OCI-LY7 (cell line): ENCODE measurements around the gene FOXN3. TPM values are rescaled to one million over a fixed set of nuclear protein-coding genes. Genes with fewer than 3 reads are reported as not detected.

Source experiments
- BruUV-seq: library from RNA; stranded (reverse); fragments of 400-500 nt; replicated peaks from 2 replicates; lab custom pipeline; 2021; lab: Mats Ljungman, UMichigan
- CTCF ChIA-PET: fragments of 300-600 bp; sonication (Branson Sonifier 250); formaldehyde crosslinking; loops from one replicate; lab custom pipeline; 2022; ENCODE audit warnings: antibody characterized with exemption; ENCODE audit not compliant: unreplicated experiment; lab: Charles Lee
- POLR2A ChIA-PET: fragments of 300-600 bp; sonication (Branson Sonifier 250); formaldehyde crosslinking; loops from one replicate; lab custom pipeline; 2022; ENCODE audit warnings: antibody characterized with exemption; lab: Charles Lee
- DNase-seq: peaks from one replicate; pipeline ENCODE4 v3.0.0-alpha.2; 2015; ENCODE audit warnings: low spot score
- H2AFZ ChIP-seq: fragments of 200-600 bp; sonication (generic), shearing (Covaris generic); 2 replicates; pipeline ENCODE4 v1.6.1; 2014; ENCODE audit warnings: mild to moderate bottlenecking, antibody characterized with exemption, low read length, moderate library complexity
- H3K27ac ChIP-seq: fragments of 200-600 bp; sonication (generic); 2 replicates; pipeline ENCODE4 v1.5.1; 2014; ENCODE audit warnings: mixed run types, low read depth, mild to moderate bottlenecking, moderate library complexity, low read length, inconsistent platforms; ENCODE audit not compliant: poor library complexity, severe bottlenecking
- H3K36me3 ChIP-seq: fragments of 200-600 bp; sonication (generic); 2 replicates; pipeline ENCODE4 v1.6.1; 2014; ENCODE audit warnings: mild to moderate bottlenecking, antibody characterized with exemption, low read length, moderate library complexity, mixed read lengths; ENCODE audit not compliant: insufficient read depth
- H3K4me1 ChIP-seq: fragments of 200-600 bp; sonication (generic); 2 replicates; pipeline ENCODE4 v1.5.1; 2014; ENCODE audit warnings: mild to moderate bottlenecking, low read length; ENCODE audit not compliant: insufficient read depth, poor library complexity, severe bottlenecking
- H3K4me2 ChIP-seq: fragments of 200-600 bp; sonication (generic); 2 replicates; pipeline ENCODE4 v1.6.1; 2014; ENCODE audit warnings: mild to moderate bottlenecking, low read length
- H3K4me3 ChIP-seq: fragments of 200-600 bp; sonication (generic); 2 replicates; pipeline ENCODE4 v1.5.1; 2014; ENCODE audit warnings: mild to moderate bottlenecking, low read depth, low read length; ENCODE audit not compliant: poor library complexity, severe bottlenecking
- H3K79me2 ChIP-seq: fragments of 200-600 bp; sonication (generic); 2 replicates; pipeline ENCODE4 v1.6.1; 2016; ENCODE audit warnings: low read depth, mild to moderate bottlenecking, low read length, moderate library complexity, mixed read lengths; ENCODE audit not compliant: insufficient read depth
- H3K9me2 ChIP-seq: fragments of 200-600 bp; sonication (generic); 2 replicates; pipeline ENCODE4 v1.6.1; 2016; ENCODE audit warnings: mild to moderate bottlenecking, low read length, mixed read lengths; ENCODE audit not compliant: insufficient read depth
- H3K9me3 ChIP-seq: fragments of 200-600 bp; sonication (generic); 2 replicates; pipeline ENCODE4 v1.6.1; 2014; ENCODE audit warnings: mild to moderate bottlenecking, mixed run types, low read length, mixed read lengths
- H4K20me1 ChIP-seq: fragments of 200-600 bp; sonication (generic); 2 replicates; pipeline ENCODE4 v1.6.1; 2014; ENCODE audit warnings: mild to moderate bottlenecking, antibody characterized with exemption, low read length, moderate library complexity, mixed read lengths; ENCODE audit not compliant: insufficient read depth
- CTCF ChIP-seq: fragments of 200-600 bp; sonication (generic); conservative IDR thresholded peaks from 2 replicates; pipeline ENCODE4 v1.5.1; 2014; ENCODE audit warnings: mild to moderate bottlenecking, antibody characterized with exemption, low read length, moderate library complexity, mixed read lengths
- EZH2phosphoT487 ChIP-seq: fragments of 200-600 bp; sonication (generic); IDR thresholded peaks from 2 replicates; pipeline ENCODE4 v1.6.1; 2018; ENCODE audit warnings: low read depth, borderline replicate concordance, mild to moderate bottlenecking, mixed run types, antibody characterized with exemption, low read length, moderate library complexity, mixed read lengths
- intact Hi-C: fragments of 100-400 bp; cut with micrococcal nuclease; formaldehyde crosslinking; loops from one replicate; pipeline ENCODE4 v1.10.0; 2022; ENCODE audit not compliant: unreplicated experiment
- total RNA-seq, 2 experiments: library from RNA; depleted of rRNA in 1 of 2; stranded (reverse); fragments of >200 nt in 1 of 2; shearing (Covaris generic) in 1 of 2; gene quantifications; 2 replicates each; pipeline ENCODE4 v1.2.3, GENCODE V29; 2014 to 2022

FOXN3 gene
- total RNA-seq, 2 experiments from 2014 or later, result 77.7 to 102 TPM

GRCh38 chr14:89407856-89408255 is 9.2 kb downstream of the FOXN3 start:
- Histone ChIP-seq H3K4me1 (peaks cover 59% of the 10 kb centered on the region), H3K36me3 (peaks cover 84% of the 10 kb centered on the region), H3K4me2 (peak overlapping the region; percentile 31; the same call in 1 of the 2 replicates), H4K20me1 (no peaks in the 10 kb centered on the region), H3K9me2 (no peaks in the 10 kb centered on the region), H2AFZ (no peak overlapping the region), H3K9me3 (no peaks in the 10 kb centered on the region), H3K4me3 (no peak overlapping the region), H3K27ac (no peak overlapping the region), H3K79me2 (peaks cover 84% of the 10 kb centered on the region)
- intact Hi-C loops, result no loop called here
- POLR2A ChIA-PET, result no interaction called here
- CTCF ChIA-PET, result no interaction called here
- BruUV-seq, result no TSS peak
- DNase-seq, result no peak
- TF ChIP-seq EZH2phosphoT487 (no peak), CTCF (no peak)

GRCh38 chr14:89406941-89407340 is 10.1 kb downstream of the FOXN3 start:
- H4K20me1 ChIP-seq, result no peaks in the 10 kb centered on the region

More at GRCh38 chr14:89406941-89407340, 10.1 kb downstream of the FOXN3 start:
- Histone ChIP-seq H3K27ac (no peak overlapping the region), H3K4me1 (peaks cover 62% of the 10 kb centered on the region), H3K9me3 (no peaks in the 10 kb centered on the region), H3K4me3 (no peak overlapping the region), H2AFZ (no peak overlapping the region), H3K36me3 (peaks cover 81% of the 10 kb centered on the region), H3K9me2 (no peaks in the 10 kb centered on the region), H3K4me2 (peak overlapping the region; percentile 31), H3K79me2 (peaks cover 86% of the 10 kb centered on the region)
- intact Hi-C loops, result no loop called here
- ChIA-PET CTCF (no interaction called here), POLR2A (interaction anchor here (0.6 to 1.3 kb wide), 5 partner anchors 9 to 67 kb away, joined by 3 to 5 read pairs (median 4); no protein-coding TSS in a partner anchor)
- BruUV-seq, result no TSS peak
- DNase-seq, result no peak
- TF ChIP-seq CTCF (no peak), EZH2phosphoT487 (no peak)
